Measurements from ENCODE around the gene FAM13C. TPM values are rescaled to one million over a fixed set of nuclear protein-coding genes. Genes with fewer than 3 reads are reported as not detected.

FAM13C gene
- total RNA-seq, 1 experiment from 2014 or later: 0.07 TPM

DNA sequence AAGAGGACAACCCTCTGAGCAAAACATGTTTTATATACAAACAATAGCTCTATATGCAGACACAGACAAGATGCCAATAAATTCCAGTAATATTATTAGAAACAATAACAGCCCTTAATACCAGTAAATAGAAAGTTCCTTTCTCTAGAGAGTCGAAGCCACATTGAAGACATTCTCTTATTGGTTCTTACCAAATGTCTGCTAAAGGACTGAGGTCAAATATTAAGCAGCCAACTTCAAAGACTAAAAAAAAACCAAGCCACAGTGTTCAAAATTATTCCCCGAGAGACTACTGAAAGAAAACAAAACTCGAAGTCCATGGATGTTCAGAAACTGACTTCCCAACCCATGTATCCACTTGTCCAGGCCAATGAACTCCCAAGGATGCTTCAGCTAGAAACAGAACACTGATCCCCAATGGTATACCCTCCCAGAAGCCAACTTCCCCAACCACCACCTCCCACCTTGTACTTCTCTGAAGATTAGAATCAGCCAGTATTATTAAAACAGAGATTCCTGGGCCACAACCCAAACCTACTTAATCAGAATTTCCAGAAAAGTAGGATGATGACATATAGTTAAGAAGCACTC, 51.9 kb downstream of the FAM13C start:
- Histone ChIP-seq H3K9ac (ENCODE audit: low read length) (no peak overlapping the region), H3K9me3 (ENCODE audit: low read length) (no peaks in the 10 kb centered on the region), H2AFZ (ENCODE audit: low read length) (no peak overlapping the region), H3F3A (ENCODE audit: low read length, unreplicated experiment) (no peaks in the 10 kb centered on the region), H3K4me2 (ENCODE audit: low read length) (no peak overlapping the region), H3K36me3 (ENCODE audit: low read depth, low read length) (no peaks in the 10 kb centered on the region), H3K4me1 (ENCODE audit: insufficient read depth, low read length) (no peaks in the 10 kb centered on the region), H3K9me2 (replicated peaks; ENCODE audit: low read length) (no peaks in the 10 kb centered on the region), H3K27me3 (ENCODE audit: low read length) (peaks cover 47% of the 10 kb centered on the region), H3K27ac (ENCODE audit: low read length) (no peak overlapping the region), H4K20me1 (ENCODE audit: low read length) (no peaks in the 10 kb centered on the region), H3K79me2 (ENCODE audit: low read length) (no peaks in the 10 kb centered on the region), H3K4me3 (ENCODE audit: low read length) (no peak overlapping the region)
- no TSS peak for BruUV-seq (replicated peaks)
- intact Hi-C loops (cut with micrococcal nuclease): no loop called here
- ChIA-PET POLR2A (ENCODE audit: unreplicated experiment) (no interaction called here), CTCF (no interaction called here)
- TF ChIP-seq EZH2phosphoT487 (IDR thresholded peaks at IDR 0.05; ENCODE audit: borderline replicate concordance, low read length): no peak
- TF ChIP-seq EZH2 (IDR thresholded peaks at IDR 0.05; ENCODE audit: low read length, unreplicated experiment): no peak
- TF ChIP-seq, protein P1, sequence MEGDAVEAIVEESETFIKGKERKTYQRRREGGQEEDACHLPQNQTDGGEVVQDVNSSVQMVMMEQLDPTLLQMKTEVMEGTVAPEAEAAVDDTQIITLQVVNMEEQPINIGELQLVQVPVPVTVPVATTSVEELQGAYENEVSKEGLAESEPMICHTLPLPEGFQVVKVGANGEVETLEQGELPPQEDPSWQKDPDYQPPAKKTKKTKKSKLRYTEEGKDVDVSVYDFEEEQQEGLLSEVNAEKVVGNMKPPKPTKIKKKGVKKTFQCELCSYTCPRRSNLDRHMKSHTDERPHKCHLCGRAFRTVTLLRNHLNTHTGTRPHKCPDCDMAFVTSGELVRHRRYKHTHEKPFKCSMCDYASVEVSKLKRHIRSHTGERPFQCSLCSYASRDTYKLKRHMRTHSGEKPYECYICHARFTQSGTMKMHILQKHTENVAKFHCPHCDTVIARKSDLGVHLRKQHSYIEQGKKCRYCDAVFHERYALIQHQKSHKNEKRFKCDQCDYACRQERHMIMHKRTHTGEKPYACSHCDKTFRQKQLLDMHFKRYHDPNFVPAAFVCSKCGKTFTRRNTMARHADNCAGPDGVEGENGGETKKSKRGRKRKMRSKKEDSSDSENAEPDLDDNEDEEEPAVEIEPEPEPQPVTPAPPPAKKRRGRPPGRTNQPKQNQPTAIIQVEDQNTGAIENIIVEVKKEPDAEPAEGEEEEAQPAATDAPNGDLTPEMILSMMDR (conservative IDR thresholded peaks at IDR 0.05; ENCODE audit: low read depth, low read length): no peak
- ATAC-seq (no peak), DNase-seq (no peak)

DNA sequence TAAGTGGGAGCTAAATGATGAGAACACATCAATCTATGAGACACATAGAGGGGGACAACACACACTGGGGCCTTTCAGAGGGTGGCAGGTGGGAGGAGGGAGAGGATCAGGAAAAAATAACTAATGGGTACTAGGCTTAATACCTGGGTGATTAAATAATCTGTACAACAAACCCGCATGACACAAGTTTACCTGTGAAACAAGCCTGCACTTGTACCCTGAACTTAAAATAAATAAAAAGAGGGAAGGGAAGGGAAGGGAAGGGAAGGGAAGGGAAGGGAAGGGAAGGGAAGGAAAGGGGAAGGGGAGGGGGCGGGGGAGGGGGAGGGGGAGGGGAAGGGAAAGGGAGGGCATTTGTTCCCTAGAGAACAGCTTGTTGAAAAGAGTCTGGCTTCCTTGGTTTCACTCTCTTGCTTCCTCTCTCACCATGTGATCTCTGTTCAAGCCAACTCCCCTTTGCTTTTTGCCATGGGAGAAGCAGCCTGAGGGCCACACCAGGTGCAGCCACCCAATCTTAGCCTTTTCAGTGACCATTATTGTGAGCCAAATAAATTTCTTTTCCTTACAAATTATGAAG, 57.7 kb downstream of the FAM13C start:
- intact Hi-C loops (cut with micrococcal nuclease): no loop called here
- Histone ChIP-seq H2AFZ (ENCODE audit: low read length) (no peak overlapping the region), H3F3A (ENCODE audit: low read length, unreplicated experiment) (no peaks in the 10 kb centered on the region), H3K4me2 (ENCODE audit: low read length) (no peak overlapping the region), H3K4me1 (ENCODE audit: insufficient read depth, low read length) (no peaks in the 10 kb centered on the region), H3K9ac (ENCODE audit: low read length) (no peak overlapping the region), H3K79me2 (ENCODE audit: low read length) (no peaks in the 10 kb centered on the region), H3K36me3 (ENCODE audit: low read depth, low read length) (no peaks in the 10 kb centered on the region), H3K4me3 (ENCODE audit: low read length) (no peak overlapping the region), H3K9me3 (ENCODE audit: low read length) (no peaks in the 10 kb centered on the region), H3K9me2 (replicated peaks; ENCODE audit: low read length) (no peaks in the 10 kb centered on the region), H4K20me1 (ENCODE audit: low read length) (no peaks in the 10 kb centered on the region), H3K27ac (ENCODE audit: low read length) (no peak overlapping the region), H3K27me3 (ENCODE audit: low read length) (peaks cover 55% of the 10 kb centered on the region)
- ChIA-PET POLR2A (ENCODE audit: unreplicated experiment) (interaction anchor here (0.6 kb wide), 1 partner anchor 15 kb away, joined by 3 read pairs; no protein-coding TSS in a partner anchor), CTCF (no interaction called here)
- no peak for TF ChIP-seq EZH2phosphoT487 (IDR thresholded peaks at IDR 0.05; ENCODE audit: borderline replicate concordance, low read length)
- TF ChIP-seq, protein P1 (conservative IDR thresholded peaks at IDR 0.05; ENCODE audit: low read depth, low read length): no peak
- TF ChIP-seq EZH2 (IDR thresholded peaks at IDR 0.05; ENCODE audit: low read length, unreplicated experiment): no peak
- no TSS peak for BruUV-seq (replicated peaks)
- ATAC-seq (no peak), DNase-seq (no peak)

DNA sequence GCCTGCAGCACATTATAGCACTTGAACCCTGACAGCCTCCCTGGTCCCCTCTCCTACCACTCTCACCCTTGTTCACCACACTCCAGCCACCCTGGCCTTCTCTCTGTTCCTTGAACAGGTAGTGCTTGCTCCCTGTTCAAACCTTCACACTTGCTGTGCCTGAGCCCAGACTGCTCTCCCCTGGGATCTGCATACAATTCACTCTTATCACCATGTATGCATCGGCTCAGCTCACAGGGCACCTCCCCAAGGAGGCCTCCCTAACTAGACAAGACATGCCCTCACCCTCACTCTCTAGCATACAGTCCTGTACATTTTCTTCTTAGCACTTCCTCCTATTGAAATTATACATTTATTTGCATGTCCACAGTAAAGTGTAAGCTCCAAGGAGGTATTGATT, 59.3 kb downstream of the FAM13C start:
- H3K9ac ChIP-seq (ENCODE audit: low read length): no peak overlapping the region
- no peak overlapping the region for H3K4me3 ChIP-seq (ENCODE audit: low read length)
- no peaks in the 10 kb centered on the region for H3K4me1 ChIP-seq (ENCODE audit: insufficient read depth, low read length)
- H3K27me3 ChIP-seq (ENCODE audit: low read length): peaks cover 56% of the 10 kb centered on the region
- H2AFZ ChIP-seq (ENCODE audit: low read length): no peak overlapping the region
- POLR2A ChIA-PET (ENCODE audit: unreplicated experiment): no interaction called here
- TF ChIP-seq EZH2phosphoT487 (IDR thresholded peaks at IDR 0.05; ENCODE audit: borderline replicate concordance, low read length): no peak
- no peak for TF ChIP-seq EZH2 (IDR thresholded peaks at IDR 0.05; ENCODE audit: low read length, unreplicated experiment)
- TF ChIP-seq, protein P1 (conservative IDR thresholded peaks at IDR 0.05; ENCODE audit: low read depth, low read length): no peak
- ATAC-seq (no peak), DNase-seq (no peak)
- no peaks in the 10 kb centered on the region for H3K36me3 ChIP-seq (ENCODE audit: low read depth, low read length)
- BruUV-seq (replicated peaks): no TSS peak
- no peaks in the 10 kb centered on the region for H3K9me2 ChIP-seq (replicated peaks; ENCODE audit: low read length)
- H3F3A ChIP-seq (ENCODE audit: low read length, unreplicated experiment): no peaks in the 10 kb centered on the region
- intact Hi-C loops (cut with micrococcal nuclease): no loop called here
- no peaks in the 10 kb centered on the region for H3K79me2 ChIP-seq (ENCODE audit: low read length)
- H3K4me2 ChIP-seq (ENCODE audit: low read length): no peak overlapping the region
- H3K9me3 ChIP-seq (ENCODE audit: low read length): no peaks in the 10 kb centered on the region
- CTCF ChIA-PET: no interaction called here
- H3K27ac ChIP-seq (ENCODE audit: low read length): no peak overlapping the region
- H4K20me1 ChIP-seq (ENCODE audit: low read length): no peaks in the 10 kb centered on the region

All from PC-3 (cell line).